ENCODE measurements around the gene ARAP1. TPM values are rescaled to one million over a fixed set of nuclear protein-coding genes. Genes with fewer than 3 reads are reported as not detected.
A peak's percentile ranks its signal among the peaks of the same experiment; 100 is the strongest.

Gene ARAP1
- total RNA-seq, 2 donors from 2014 or later: 95.2 to 109 TPM

DNA sequence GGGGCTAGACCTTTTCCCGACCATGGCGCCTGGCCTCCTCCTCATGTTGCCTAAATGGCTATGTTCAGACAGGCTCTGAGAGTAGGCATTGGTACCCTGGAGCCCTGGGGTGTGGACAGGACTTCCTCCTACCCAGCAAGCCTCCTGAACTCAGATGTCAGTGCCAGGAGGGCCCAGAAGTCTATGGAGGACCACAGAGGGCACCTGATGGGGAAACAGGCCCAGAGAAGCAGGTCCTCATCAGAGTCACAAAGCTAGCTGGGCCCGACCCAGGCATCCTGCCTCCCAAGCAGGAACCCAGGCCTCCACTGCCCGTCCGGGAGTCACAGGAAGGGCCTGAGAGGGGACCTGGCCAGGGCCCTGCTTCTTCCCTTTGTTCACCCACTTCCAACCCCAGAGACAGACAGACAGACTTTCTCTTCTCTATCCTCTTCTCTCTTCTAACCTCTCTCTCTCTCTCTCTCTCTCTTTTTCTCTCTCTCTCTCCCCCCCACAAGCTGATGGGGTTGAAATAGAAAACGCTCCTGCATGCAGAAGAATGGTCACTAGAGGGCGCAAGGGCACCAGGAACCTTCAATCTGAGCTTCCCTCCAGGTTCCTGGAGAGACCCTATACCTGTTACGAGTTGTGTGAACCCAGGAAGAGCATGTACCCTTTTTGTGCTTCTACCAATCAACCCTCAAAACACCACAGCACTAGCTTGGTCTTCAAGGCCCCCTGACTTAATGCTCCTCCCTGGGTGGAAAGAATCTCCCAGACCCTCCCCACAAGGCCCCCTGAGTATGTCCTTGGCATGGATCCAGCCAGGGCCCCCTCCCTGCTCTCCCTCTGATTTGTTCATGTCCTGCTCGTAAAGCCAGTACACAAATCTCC is 27.1 kb downstream of the ARAP1 start:
- peak overlapping the region; percentile 28 to 33 for H3K27ac ChIP-seq
- WGBS: 50% methylated on average over 9 of the region's 9 CpGs
- DNase-seq (ENCODE audit: low spot score): peak; percentile 75

DNA sequence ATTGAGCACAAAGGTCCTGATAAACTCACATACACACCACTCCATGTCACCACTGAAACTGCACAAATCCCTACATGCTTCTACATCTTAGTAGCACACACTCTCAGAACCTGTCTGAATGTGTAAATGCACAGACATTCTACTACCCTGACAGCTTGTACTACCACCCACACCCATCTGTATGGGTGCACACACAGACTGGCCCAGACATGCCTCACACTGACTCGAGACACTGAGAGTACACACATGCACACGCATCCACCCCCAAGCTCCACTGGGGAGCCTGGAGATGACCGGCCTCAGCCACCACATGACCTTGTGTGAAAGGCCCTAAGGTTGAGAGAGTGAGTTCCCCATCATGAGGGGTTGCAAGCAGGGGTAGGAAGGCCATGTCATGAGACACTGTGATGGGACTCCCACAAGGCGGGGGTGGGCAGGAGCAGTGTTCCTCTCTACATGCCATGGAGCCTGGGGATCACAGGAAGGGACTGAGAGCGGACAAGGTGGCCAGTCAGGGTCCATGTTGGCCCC is 28.1 kb downstream of the ARAP1 start:
- intact Hi-C loops (cut with DNase I): loop anchor here (2.0 to 5.0 kb wide), 2 partner anchors 88 to 453 kb away; partner anchors contain the start of gene ATG16L2
- WGBS: 80% methylated on average over 5 of the region's 5 CpGs

More for the DNA sequence above, 27.1 kb downstream of the ARAP1 start:
- Histone ChIP-seq H3K4me3 (no peak overlapping the region), H3K9me3 (no peaks in the 10 kb centered on the region), H3K4me1 (replicated peaks) (peaks cover 4% of the 10 kb centered on the region), H3K27me3 (replicated peaks; ENCODE audit: insufficient read depth) (no peaks in the 10 kb centered on the region), H3K36me3 (no peaks in the 10 kb centered on the region)
- TF ChIP-seq POLR2A (IDR thresholded peaks at IDR 0.05) (no peak), POLR2AphosphoS5 (IDR thresholded peaks at IDR 0.05) (peak; percentile 57)
- TF ChIP-seq, protein P1, sequence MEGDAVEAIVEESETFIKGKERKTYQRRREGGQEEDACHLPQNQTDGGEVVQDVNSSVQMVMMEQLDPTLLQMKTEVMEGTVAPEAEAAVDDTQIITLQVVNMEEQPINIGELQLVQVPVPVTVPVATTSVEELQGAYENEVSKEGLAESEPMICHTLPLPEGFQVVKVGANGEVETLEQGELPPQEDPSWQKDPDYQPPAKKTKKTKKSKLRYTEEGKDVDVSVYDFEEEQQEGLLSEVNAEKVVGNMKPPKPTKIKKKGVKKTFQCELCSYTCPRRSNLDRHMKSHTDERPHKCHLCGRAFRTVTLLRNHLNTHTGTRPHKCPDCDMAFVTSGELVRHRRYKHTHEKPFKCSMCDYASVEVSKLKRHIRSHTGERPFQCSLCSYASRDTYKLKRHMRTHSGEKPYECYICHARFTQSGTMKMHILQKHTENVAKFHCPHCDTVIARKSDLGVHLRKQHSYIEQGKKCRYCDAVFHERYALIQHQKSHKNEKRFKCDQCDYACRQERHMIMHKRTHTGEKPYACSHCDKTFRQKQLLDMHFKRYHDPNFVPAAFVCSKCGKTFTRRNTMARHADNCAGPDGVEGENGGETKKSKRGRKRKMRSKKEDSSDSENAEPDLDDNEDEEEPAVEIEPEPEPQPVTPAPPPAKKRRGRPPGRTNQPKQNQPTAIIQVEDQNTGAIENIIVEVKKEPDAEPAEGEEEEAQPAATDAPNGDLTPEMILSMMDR (IDR thresholded peaks at IDR 0.05): peak; percentile 69 to 92 (median 88)
- intact Hi-C loops (cut with DNase I): loop anchor here (1.0 to 5.0 kb wide), 3 partner anchors 68 to 452 kb away; partner anchors contain the start of gene ATG16L2

DNA sequence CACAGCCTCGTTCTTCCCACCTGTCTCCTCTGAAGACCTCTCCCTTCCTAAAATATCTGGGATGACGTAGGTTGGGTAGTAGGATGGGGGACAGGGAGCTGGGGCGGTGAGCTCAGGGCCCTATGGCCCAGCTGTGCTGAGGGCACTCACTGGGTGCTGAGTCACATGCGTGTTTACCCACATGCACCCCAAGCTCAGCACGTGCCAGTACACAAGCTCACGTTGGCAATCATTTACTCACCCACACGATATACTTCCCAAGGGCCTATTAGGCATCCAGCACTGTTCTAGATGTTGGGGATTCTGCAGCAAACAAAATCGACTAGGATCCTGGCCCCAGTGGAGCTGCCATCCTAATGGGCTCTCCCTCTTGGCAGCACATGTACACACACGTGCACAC is 28.7 kb downstream of the ARAP1 start:
- 82% methylated on average over 9 of the region's 9 CpGs for WGBS
- intact Hi-C loops (cut with DNase I): loop anchor here (5.0 kb wide), 1 partner anchor 89 kb away; the partner anchor contains the start of gene ATG16L2
- H3K27ac ChIP-seq: no peak overlapping the region
- no peak for TF ChIP-seq POLR2A (IDR thresholded peaks at IDR 0.05)
- TF ChIP-seq POLR2AphosphoS5 (IDR thresholded peaks at IDR 0.05): no peak
- TF ChIP-seq, protein P1 (IDR thresholded peaks at IDR 0.05): no peak
- no peak overlapping the region for H3K4me3 ChIP-seq
- H3K4me1 ChIP-seq (replicated peaks): peaks cover 10% of the 10 kb centered on the region
- no peak for DNase-seq (ENCODE audit: low spot score)
- no peaks in the 10 kb centered on the region for H3K36me3 ChIP-seq
- no peaks in the 10 kb centered on the region for H3K27me3 ChIP-seq (replicated peaks; ENCODE audit: insufficient read depth)
- H3K9me3 ChIP-seq: no peaks in the 10 kb centered on the region

More for the DNA sequence above, 28.1 kb downstream of the ARAP1 start:
- no peak overlapping the region for H3K27ac ChIP-seq
- DNase-seq (ENCODE audit: low spot score): no peak
- no peak overlapping the region for H3K4me3 ChIP-seq
- TF ChIP-seq POLR2AphosphoS5 (IDR thresholded peaks at IDR 0.05) (no peak), POLR2A (IDR thresholded peaks at IDR 0.05) (no peak)
- TF ChIP-seq, protein P1 (IDR thresholded peaks at IDR 0.05): no peak
- H3K36me3 ChIP-seq: no peaks in the 10 kb centered on the region
- H3K4me1 ChIP-seq (replicated peaks): peaks cover 10% of the 10 kb centered on the region
- H3K27me3 ChIP-seq (replicated peaks; ENCODE audit: insufficient read depth): no peaks in the 10 kb centered on the region
- no peaks in the 10 kb centered on the region for H3K9me3 ChIP-seq

DNA sequence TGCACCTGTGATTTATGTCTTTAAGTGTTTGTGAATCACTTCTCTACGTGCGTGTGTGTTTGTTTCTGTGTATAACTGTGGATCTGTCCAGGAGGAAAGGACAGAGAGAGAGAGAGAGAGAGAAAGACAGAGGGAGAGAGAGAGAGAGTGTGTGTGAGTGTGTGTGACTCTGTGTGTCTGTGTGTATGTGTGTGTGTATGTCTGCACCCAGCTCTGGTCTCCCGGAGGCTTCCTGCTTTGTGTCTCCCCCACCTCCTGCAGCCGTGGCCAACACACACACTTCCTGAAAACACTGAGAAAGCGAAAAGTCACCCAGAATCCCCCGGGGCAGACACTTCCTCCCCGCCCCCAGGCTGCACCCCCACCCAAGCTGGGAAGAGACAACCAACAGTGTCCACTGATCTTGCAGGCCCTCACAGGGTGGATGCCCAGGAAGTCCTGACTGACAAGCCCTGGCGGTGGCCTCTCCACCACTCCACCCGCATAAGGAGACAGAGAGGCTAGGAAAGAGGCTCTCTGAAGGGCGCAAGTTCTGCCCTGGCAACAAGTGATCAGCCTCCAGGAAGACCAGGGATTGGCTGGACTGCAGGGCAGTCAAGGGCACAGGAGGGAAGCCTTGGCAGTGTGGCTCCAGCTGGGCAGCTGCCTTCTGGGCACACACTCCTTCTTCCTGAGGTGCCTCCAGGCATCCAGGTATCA is 30.0 kb downstream of the ARAP1 start:
- TF ChIP-seq POLR2AphosphoS5 (IDR thresholded peaks at IDR 0.05) (peak; percentile 71), POLR2A (IDR thresholded peaks at IDR 0.05) (peak; percentile 70)
- TF ChIP-seq, protein P1 (IDR thresholded peaks at IDR 0.05): peak in 3 of 4 experiments; percentile 10 to 48 (median 11)
- Histone ChIP-seq H3K9me3 (no peaks in the 10 kb centered on the region), H3K4me1 (replicated peaks) (peaks cover 10% of the 10 kb centered on the region), H3K27me3 (replicated peaks; ENCODE audit: insufficient read depth) (no peaks in the 10 kb centered on the region), H3K4me3 (peak overlapping the region; percentile 49 to 59), H3K36me3 (no peaks in the 10 kb centered on the region), H3K27ac (peak overlapping the region; percentile 82 to 89)
- intact Hi-C loops (cut with DNase I): loop anchor here (5.0 kb wide), 1 partner anchor 90 kb away; the partner anchor contains the start of gene ATG16L2
- DNase-seq (ENCODE audit: low spot score): peak; percentile 88
- 0% methylated on average over 10 of the region's 10 CpGs for WGBS
